Thymus (tissue), 11 donors: Measurements from ENCODE around the gene LRP1B. TPM values are rescaled to one million over a fixed set of nuclear protein-coding genes. Genes with fewer than 3 reads are reported as not detected.

Source experiments
- DNase-seq, 9 donors: peaks; one replicate each; pipeline ENCODE4 v3.0.0-alpha.2; 2013; ENCODE audit warnings: low spot score in 9 of 9, low read depth in 6 of 9, missing footprints in 1 of 9
- H3K27ac ChIP-seq, 2 donors: one replicate each; pipeline ENCODE4 v1.5.1; 2013; ENCODE audit warnings: control low read depth in 1 of 2, low read depth in 1 of 2, low read length in 1 of 2, mild to moderate bottlenecking in 1 of 2, moderate library complexity in 1 of 2
- H3K27me3 ChIP-seq, 2 donors: one replicate each; pipeline ENCODE4 v1.5.1; 2013; ENCODE audit warnings: low read length in 1 of 2; ENCODE audit not compliant: control insufficient read depth in 2 of 2, insufficient read depth in 1 of 2
- H3K36me3 ChIP-seq, 2 donors: one replicate each; pipeline ENCODE4 v1.5.1; 2013; ENCODE audit warnings: low read length in 1 of 2, mild to moderate bottlenecking in 1 of 2, moderate library complexity in 1 of 2; ENCODE audit not compliant: control insufficient read depth in 2 of 2, insufficient read depth in 2 of 2
- H3K4me1 ChIP-seq, 2 donors: one replicate each; pipeline ENCODE4 v1.5.1; 2013; ENCODE audit warnings: low read length in 2 of 2; ENCODE audit not compliant: control insufficient read depth in 2 of 2, insufficient read depth in 2 of 2
- H3K4me3 ChIP-seq, 2 donors: one replicate each; pipeline ENCODE4 v1.5.1; 2013; ENCODE audit warnings: low read length in 2 of 2, control low read depth in 1 of 2, mild to moderate bottlenecking in 1 of 2
- H3K9me3 ChIP-seq, 2 donors: one replicate each; pipeline ENCODE4 v1.5.1; 2013; ENCODE audit warnings: low read length in 1 of 2, mild to moderate bottlenecking in 1 of 2; ENCODE audit not compliant: control insufficient read depth in 2 of 2, insufficient read depth in 1 of 2
- WGBS: extraction: QIAGEN DNeasy Blood & Tissue Kit; methylation state at CpG from one replicate; pipeline ENCODE4 v1.1.7; 2013; 5-methylcytosine and 5-hydroxymethylcytosine counted together
- polyA plus RNA-seq: library from polyadenylated mRNA; stranded (reverse); fragments of 200-250 nt; gene quantifications from one replicate; pipeline ENCODE4 v1.2.3, GENCODE V29; 2013
- total RNA-seq: library from RNA; stranded (reverse); fragments of 120-200 nt; gene quantifications from one replicate; pipeline ENCODE4 v1.2.4, GENCODE V29; 2013
- donor health status: healthy.

Gene LRP1B
- total and polyA plus RNA-seq, 2 donors, result 0.18 to 0.28 TPM

GRCh38 chr2:140496714-140497113, 1634.1 kb downstream of the LRP1B start:
- Histone ChIP-seq H3K36me3 (no peaks in the 10 kb centered on the region), H3K4me3 (no peak overlapping the region), H3K27ac (no peak overlapping the region), H3K27me3 (no peaks in the 10 kb centered on the region), H3K9me3 (no peaks in the 10 kb centered on the region), H3K4me1 (no peaks in the 10 kb centered on the region)
- WGBS, result 95% methylated on average over 1 of the region's 1 CpG
- no peak for DNase-seq

GRCh38 chr2:140491876-140492275, 1638.9 kb downstream of the LRP1B start:
- Histone ChIP-seq H3K4me3 (no peak overlapping the region), H3K27me3 (no peaks in the 10 kb centered on the region), H3K27ac (no peak overlapping the region), H3K4me1 (no peaks in the 10 kb centered on the region), H3K36me3 (no peaks in the 10 kb centered on the region), H3K9me3 (no peaks in the 10 kb centered on the region)
- WGBS, result 86% methylated on average over 3 of the region's 3 CpGs
- no peak for DNase-seq

GRCh38 chr2:140489193-140489592, 1641.6 kb downstream of the LRP1B start:
- DNase-seq, result no peak
- WGBS, result 40% methylated on average over 1 of the region's 1 CpG
- no peak overlapping the region for H3K27ac ChIP-seq
- no peaks in the 10 kb centered on the region for H3K27me3 ChIP-seq
- H3K4me3 ChIP-seq, result no peak overlapping the region
- H3K36me3 ChIP-seq, result no peaks in the 10 kb centered on the region
- no peaks in the 10 kb centered on the region for H3K4me1 ChIP-seq
- H3K9me3 ChIP-seq, result no peaks in the 10 kb centered on the region

GRCh38 chr2:140481136-140481535, 1649.7 kb downstream of the LRP1B start:
- Histone ChIP-seq H3K9me3 (no peaks in the 10 kb centered on the region), H3K27me3 (no peaks in the 10 kb centered on the region), H3K36me3 (no peaks in the 10 kb centered on the region), H3K4me3 (no peak overlapping the region), H3K4me1 (no peaks in the 10 kb centered on the region), H3K27ac (no peak overlapping the region)
- 81% methylated on average over 2 of the region's 2 CpGs for WGBS
- no peak for DNase-seq

GRCh38 chr2:140473851-140474250, 1657.0 kb downstream of the LRP1B start:
- H3K9me3 ChIP-seq, result no peaks in the 10 kb centered on the region

GRCh38 chr2:140472676-140473075, 1658.1 kb downstream of the LRP1B start:
- no peak overlapping the region for H3K4me3 ChIP-seq
- no peaks in the 10 kb centered on the region for H3K9me3 ChIP-seq
- no peaks in the 10 kb centered on the region for H3K27me3 ChIP-seq
- no peak for DNase-seq
- no peak overlapping the region for H3K27ac ChIP-seq
- 90% methylated on average over 2 of the region's 2 CpGs for WGBS
- H3K36me3 ChIP-seq, result no peaks in the 10 kb centered on the region
- no peaks in the 10 kb centered on the region for H3K4me1 ChIP-seq

More at GRCh38 chr2:140473851-140474250, 1657.0 kb downstream of the LRP1B start:
- Histone ChIP-seq H3K4me1 (no peaks in the 10 kb centered on the region), H3K27ac (no peak overlapping the region), H3K36me3 (no peaks in the 10 kb centered on the region), H3K4me3 (no peak overlapping the region), H3K27me3 (no peaks in the 10 kb centered on the region)
- 84% methylated on average over 1 of the region's 1 CpG for WGBS
- no peak for DNase-seq

- 97% methylated on average over 2 of the region's 2 CpGs for WGBS
- Histone ChIP-seq H3K27ac (no peak overlapping the region), H3K27me3 (no peaks in the 10 kb centered on the region), H3K4me3 (no peak overlapping the region), H3K9me3 (no peaks in the 10 kb centered on the region), H3K4me1 (no peaks in the 10 kb centered on the region), H3K36me3 (no peaks in the 10 kb centered on the region)
- no peak for DNase-seq
Observed at GRCh38 chr2:140465301-140465700, 1665.5 kb downstream of the LRP1B start.

GRCh38 chr2:140462990-140463389, 1667.8 kb downstream of the LRP1B start:
- H3K4me3 ChIP-seq, result no peak overlapping the region
- DNase-seq, result no peak
- no peaks in the 10 kb centered on the region for H3K9me3 ChIP-seq
- H3K4me1 ChIP-seq, result no peaks in the 10 kb centered on the region
- 82% methylated on average over 4 of the region's 4 CpGs for WGBS
- no peaks in the 10 kb centered on the region for H3K36me3 ChIP-seq
- no peak overlapping the region for H3K27ac ChIP-seq
- H3K27me3 ChIP-seq, result no peaks in the 10 kb centered on the region

- Histone ChIP-seq H3K4me1 (no peaks in the 10 kb centered on the region), H3K27ac (no peak overlapping the region), H3K27me3 (no peaks in the 10 kb centered on the region), H3K9me3 (no peaks in the 10 kb centered on the region), H3K4me3 (no peak overlapping the region), H3K36me3 (no peaks in the 10 kb centered on the region)
- 82% methylated on average over 3 of the region's 3 CpGs for WGBS
- no peak for DNase-seq
Observed at GRCh38 chr2:140457483-140457882, 1673.3 kb downstream of the LRP1B start.

- Histone ChIP-seq H3K36me3 (no peaks in the 10 kb centered on the region), H3K27me3 (no peaks in the 10 kb centered on the region), H3K4me1 (no peaks in the 10 kb centered on the region), H3K4me3 (no peak overlapping the region), H3K9me3 (no peaks in the 10 kb centered on the region), H3K27ac (no peak overlapping the region)
- no peak for DNase-seq
- WGBS, result 92% methylated on average over 1 of the region's 1 CpG
Observed at GRCh38 chr2:140455315-140455714, 1675.5 kb downstream of the LRP1B start.
